Pons (tissue), 1 donor: Measurements from ENCODE around the gene PLEKHM3.

ENCODE experiments used
- DNase-seq: peaks from one replicate; pipeline ENCODE4 v3.0.0-alpha.2; 2016; ENCODE audit warnings: low spot score

Gene PLEKHM3

DNA sequence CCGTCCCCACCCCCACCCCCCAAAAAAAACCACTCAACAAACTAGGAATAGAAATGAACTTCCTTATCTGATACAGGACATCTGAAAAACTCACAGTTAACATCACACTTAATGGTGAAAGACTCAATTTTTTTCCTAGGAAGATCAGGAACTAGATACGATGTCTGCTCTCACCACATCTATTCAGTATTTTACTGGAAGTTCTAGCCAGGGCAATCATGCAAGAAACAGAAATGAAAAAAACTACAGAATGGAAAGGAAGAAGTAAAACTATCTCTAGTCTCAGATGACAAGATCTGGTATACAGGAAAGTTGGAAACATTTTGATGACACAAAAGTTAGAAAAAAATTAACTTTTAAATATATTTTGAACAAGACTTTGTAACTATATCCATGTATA lies 141.2 kb downstream of the PLEKHM3 start:
- no peak for DNase-seq

DNA sequence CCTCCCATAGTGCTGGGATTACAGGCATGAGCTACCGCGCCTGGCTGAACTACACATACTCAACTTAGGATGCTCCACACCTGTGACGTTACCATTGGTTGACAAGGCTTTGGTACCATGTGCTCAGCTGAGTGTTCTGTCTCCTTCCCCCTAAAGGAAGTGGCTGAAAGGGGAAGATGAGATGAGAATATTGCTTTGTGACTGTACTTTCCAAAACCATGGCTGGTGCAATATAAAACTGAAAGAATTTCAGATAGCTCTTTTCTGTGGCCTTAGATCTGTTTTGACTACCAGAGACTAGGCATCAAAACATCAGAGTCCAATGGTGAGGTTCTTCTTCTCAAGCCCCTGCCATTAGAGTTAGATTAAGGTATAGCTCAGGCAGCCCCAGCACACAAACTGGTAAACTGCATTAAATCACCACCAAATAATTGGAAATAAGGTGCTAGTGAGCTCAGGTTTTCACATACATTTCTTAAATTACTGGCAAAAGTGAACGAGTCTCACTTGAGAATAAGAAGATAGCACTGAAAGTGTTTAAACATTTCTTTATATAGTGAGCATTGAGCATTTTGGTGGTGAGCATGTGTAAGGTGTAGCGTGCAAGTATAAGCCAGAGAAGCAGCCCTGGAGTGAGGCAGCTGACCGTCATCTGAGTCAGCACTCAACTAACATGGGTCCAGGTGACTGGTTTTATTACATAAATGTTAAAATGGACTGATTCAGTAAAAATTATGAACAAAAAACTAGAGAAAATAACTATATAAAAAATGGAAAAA lies 142.1 kb downstream of the PLEKHM3 start:
- no peak for DNase-seq

DNA sequence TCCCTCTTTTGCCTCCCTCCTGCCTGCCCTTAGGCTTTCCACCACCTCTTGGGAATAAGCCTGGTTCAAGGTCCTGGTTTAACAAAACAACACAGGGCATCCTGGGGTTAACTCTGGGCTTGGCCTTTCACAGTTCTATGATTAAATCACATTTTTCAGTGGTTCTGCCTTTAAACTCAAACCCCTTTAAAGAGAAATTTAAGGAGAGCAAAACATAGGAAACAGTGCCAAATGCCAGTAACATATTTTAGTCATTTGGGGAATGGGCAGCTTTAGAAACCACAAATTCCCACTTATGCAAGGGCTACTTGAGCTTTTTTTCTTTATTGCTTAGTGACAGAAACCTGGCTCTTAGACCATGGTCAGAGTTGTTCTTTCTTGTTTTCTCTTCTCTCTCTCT lies 143.4 kb downstream of the PLEKHM3 start:
- DNase-seq: no peak

DNA sequence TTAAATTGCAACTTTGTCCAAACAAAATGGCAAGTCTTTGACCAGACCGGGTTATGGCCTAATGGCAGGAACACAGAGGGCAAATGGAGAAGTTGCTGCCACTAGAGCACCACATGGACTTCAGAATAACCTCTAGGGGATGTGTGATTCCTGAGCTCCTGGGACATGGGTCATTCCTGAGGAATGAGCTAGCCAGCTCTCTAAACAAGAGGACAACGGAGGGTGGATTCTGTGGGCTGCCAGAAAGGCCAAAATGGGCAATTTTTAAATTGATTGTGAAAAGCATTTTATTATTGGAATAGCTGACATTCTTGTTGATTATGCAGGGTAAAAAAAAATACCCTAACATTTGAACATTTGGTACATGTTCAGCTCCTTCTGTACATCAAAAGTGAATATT lies 145.8 kb downstream of the PLEKHM3 start:
- no peak for DNase-seq

DNA sequence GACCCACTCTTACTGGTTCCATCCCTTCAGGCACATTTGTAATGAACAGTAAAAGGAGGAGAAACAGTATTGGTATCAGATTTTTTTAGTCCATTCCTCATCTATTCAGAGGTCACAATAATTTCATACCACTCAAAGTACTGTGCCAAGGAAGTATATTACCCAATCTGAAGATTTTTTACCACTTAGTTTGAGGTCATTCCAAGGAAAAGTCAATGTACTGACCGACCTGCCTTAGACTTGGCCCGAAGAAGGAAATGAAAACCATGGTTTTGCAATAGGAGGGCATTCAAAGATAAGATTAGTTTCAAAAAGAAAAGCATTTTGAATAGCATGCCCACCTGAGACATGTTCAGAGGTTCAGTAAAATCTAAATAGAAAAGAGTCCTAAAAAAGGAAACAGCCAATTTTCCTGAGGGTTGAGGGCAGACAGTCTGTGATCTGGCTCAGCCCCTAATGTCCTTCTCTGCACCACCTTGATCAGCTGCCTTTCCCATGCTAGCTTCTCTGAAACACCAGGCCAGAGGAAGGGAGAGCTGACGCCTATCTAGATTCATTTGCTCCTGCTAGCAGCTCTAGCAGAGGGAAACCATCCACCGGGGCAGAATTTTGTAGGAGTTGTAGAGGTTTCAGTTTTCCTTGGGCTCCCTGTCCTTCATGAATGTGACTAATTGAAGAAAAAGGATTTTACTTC lies 148.3 kb downstream of the PLEKHM3 start:
- no peak for DNase-seq

DNA sequence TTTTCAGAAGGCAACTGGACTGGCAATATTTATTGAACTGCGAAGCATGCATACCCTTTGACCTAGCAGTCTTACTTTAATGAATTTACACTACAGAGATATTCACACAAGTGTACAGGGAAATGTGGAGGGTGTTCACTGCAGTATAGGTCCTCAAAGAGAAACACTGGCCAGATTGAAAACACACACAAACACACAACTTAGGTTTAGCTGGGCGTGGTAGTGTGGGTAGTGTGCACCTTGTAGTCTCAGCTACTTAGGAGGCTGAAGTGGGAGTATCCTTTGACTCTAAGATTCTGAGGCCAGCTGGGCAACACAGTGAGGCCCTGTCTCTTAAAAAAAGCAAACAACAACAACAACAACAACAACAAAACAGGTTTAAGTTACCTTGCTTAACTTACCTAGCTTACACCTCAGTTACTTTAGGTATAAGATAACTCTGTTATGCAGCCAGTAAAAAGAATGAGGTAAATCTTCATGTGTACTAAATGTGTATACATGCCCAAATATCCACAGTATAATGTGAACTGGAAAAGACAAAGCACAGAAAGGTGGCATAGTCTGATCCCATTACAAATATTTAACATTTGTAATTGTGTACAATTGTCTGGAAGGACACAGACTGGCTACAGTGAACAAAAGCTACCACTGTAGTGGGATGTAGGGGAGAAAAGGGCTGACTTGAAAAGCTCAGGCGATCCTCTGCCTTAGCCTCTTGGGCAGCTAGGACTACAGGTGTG lies 149.7 kb downstream of the PLEKHM3 start:
- no peak for DNase-seq

DNA sequence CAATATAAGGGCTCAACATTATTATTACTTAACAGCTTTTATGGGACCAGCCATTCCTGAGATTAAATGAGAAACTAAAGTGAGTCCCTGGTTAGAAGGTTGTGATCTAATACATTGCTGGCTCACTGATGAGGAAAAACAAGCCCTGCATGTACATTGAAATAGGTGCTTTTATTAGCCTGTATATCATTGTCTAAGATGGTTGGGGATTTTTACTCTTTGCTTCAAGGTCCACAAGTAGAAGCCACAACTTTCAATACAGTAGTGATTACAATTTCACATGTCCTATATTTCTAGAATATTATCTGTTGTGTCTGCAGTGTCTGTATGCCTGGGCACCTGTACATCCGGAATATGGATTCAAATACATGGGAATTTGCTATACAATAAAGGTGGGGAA lies 151.5 kb downstream of the PLEKHM3 start:
- no peak for DNase-seq

DNA sequence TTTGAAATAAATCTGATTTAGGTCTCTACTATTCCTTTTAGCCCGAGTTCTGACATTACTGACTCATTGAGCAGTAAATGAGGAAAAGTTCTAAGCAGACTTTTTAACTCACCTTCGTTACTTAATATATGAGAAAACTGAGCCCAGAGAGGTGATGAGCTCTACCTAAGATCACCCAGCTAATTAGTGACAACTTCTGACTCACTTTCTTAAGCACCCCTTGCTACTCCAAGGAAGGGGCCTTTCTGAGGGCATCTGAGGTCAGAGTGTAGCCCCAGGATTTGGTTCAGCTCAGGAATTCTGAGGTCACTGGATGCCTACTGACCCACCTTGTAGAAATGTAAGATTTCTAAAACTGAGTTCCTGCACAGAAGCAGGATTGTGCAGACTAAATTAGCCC lies 153.4 kb downstream of the PLEKHM3 start:
- no peak for DNase-seq

DNA sequence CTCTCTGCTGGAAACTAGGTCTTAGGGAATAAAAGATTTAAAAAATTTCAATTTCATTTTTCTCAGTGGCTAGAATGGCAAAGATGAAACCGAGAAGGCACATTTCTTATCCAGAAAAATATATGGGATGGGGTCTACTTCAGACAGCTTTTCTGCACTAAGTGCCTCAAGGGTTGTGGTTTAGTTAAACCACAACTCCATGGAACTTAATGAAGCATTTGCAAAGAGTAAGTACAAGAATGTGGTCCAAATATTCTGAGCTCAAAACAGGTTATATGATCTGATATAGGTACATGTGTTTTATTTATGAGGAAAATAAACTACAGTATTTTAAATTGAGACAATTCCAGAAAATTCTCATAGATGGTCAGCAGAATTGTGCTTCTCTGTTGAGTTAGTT lies 153.8 kb downstream of the PLEKHM3 start:
- DNase-seq: no peak

DNA sequence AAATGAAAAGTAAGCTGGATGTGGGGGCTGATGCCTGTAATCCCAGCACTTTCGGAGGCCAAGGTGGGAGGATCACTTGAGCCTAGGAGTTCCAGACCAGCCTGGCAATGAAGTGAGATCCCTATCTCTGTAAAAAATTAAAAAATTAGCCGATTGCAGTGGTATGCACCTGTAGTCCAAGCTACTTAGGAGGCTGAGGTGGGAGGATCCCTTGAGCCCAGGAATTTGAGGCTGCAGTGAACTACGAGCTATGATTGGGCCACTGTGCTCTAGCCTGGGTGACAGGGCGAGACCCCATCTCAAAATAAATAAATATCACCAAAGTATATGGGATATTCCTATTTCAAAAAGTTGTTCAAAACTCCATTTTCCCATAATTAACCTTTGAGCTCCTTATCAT lies 154.5 kb downstream of the PLEKHM3 start:
- DNase-seq: no peak

DNA sequence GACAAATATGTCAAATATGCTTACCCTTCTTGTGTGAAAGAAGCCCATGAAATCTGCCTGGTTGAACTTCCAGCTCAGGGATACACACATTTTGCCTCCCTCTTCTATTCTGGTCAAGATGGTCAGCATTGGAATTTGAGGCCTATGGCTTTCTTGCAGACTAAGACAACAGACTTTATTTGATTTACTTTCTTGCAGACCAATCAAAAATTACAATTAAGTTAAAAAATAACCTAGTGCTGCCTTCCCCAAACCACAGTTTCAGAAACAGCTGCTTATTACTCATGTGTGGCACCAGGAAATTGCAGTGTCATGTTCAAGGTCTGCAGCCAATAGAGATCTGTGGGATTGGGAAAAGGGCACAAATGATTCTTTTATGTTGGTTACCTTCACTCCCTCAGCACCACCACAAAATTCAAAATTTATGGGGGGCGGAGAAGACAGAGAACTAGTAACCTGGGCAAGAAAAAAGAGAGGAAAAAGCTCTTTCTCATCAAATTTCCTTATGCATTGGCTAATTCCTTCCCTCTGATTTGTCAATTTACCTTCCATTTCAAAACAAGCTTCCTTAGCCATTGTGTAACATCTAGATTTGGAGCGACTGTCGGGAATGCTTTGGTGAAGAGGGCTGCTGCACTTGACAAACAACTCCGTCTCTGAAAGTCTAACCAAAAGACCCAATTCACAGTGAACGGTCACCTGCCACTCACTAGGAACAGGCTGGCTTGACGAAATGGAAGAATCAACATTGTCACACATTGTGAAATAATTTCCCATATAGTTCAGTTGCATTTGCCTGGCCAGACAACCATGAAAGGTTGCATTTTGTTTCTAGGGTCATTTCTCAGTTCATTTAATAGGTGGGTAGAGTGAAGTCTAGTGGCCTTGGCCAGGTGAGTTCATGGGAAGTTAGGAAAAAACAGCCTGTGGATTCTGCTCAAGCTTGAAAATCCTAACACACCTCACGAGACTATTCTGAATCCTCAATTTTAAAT lies 155.2 kb downstream of the PLEKHM3 start:
- DNase-seq: no peak

DNA sequence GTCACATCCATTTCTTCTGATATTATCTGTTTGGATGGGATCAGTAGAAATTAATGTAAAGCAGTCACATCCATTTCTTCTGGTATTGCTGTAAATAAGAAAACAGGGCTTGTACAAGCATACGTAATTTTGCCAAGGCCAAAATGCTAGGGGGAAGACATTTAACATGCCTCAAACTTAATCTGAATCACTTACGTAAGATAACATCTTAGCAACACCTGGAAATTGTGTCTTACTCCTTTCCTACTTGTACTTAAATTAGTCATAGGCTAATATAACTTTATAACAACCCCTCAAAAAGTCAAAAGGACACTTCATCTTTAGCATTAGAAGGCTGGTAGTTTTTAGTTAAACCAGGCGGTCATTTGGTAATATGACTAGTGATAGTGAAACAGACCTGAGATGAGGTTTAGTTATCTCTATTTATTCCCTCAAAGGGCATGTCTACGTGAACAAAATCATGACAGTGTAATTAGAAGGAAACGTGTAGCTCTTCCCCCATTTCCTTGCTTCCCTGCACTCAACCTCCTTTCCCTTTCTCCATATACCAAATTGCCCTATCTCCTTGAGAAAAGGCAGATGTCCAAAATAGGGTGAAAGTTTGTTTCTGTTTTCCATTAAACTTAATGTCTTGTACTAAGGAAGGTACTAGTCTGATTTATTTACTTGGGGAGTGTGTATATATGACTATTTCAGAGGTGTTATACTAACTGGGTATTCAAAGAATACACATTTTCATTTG lies 156.3 kb downstream of the PLEKHM3 start:
- DNase-seq: no peak

DNA sequence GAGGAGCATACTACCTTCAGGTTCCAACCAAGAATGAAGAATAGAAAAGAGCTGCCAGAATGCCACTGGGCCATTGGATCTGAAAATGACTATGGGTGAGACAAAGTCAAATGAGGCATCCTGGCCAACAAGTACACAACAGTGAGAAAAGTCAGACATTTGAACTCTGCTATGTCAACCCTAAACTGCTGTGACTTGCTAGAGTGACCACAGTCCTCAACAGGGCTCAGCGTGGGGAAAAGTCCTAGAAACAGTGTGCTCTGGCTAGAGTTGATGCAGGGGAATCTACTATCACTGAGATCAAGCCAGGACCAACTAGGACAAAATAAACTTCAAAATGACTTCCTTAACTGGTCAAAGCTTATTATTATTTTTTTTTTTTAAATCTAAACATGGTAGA lies 157.4 kb downstream of the PLEKHM3 start:
- no peak for DNase-seq

DNA sequence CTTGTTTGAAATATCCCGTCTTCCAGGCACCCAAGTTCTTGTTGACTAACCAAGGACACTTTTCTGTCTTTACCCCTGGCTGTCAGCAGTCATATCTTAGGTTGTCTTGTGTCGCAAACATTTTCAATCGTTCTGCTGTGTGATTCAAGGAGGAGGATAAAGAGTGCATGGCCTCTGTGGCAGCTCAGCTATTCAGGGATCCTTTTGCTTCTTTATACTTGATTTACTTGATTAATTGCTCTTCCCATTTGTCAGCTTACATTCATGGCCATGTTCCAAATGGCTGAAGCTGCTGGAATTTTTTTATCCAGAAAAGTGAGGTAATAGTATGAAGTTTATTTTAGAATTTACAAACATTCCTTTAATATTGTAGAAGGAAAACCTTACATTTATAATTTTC lies 158.3 kb downstream of the PLEKHM3 start:
- DNase-seq: no peak

DNA sequence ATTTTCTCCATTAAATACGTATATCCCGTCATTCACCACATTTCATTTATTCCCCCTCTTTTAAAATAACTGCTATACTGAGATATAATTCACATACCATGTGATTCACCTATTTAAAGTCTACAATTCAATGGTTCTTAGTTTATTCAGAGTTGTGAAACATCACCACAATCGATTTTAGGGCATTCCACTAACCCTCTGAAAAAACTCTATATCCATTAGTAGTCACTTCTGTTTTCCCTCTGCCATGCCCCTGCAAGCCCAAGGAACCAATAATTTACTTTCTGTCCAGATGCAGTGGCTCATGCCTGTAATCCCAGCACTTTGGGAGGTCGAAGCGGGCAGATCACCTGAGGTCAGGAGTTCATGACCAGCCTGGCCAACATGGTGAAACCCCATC lies 160.1 kb downstream of the PLEKHM3 start:
- no peak for DNase-seq

DNA sequence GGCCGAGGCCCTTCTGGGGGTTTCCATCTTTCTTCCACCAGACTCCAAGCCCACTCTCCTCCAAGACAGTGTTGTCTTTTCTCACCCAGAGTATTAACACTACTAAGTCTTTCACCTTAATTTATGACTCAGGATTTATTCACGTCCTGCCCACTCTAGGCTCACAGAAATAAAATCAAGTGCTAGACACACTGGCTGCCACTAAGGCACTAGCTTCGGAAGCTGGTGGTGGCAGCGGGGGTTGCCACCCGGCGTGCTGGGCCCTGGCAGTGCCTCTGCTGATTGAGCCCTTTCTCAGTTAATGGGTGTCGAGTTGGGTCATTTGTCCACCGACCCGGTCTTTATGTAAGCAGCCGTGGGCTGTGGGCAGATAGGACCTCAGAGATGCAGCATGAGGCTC lies 162.0 kb downstream of the PLEKHM3 start:
- DNase-seq: no peak

DNA sequence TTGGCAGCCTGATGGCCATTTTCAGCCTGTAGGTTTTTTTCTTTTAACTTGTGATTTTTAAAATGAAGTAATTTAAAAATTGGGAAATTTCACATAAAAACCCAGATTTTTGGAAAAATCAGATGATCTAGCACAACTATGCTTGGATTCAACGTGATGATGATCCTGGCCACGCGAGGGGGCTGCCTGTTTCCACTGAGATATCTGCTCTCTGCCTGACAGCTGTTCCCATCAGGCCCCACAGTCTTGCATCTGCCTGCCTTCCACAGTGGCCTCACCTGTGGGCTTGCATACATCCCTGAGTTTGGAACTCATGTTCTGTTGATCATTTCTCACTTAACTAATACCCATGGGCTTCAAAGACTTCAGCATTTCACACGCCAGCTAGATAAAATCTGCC lies 163.5 kb downstream of the PLEKHM3 start:
- no peak for DNase-seq

DNA sequence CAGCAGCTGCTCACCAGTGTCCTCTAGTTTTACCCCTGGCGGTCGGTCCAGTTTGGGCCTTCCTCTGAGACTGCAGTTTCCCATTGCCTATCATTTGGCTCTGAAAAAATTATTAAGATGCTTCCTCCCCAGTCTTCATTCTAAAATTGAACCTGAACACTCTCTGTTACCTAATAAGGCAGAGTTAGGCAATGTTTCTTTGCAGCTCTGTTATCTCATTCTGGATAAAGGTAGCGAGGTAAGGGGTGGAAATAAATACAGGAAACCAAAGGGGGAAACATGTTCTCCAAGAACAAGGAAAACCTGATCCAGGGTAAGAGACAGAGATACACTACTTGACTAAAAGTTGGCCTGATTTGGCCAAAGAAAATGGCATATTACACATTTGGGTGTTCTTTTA lies 164.6 kb downstream of the PLEKHM3 start:
- no peak for DNase-seq

DNA sequence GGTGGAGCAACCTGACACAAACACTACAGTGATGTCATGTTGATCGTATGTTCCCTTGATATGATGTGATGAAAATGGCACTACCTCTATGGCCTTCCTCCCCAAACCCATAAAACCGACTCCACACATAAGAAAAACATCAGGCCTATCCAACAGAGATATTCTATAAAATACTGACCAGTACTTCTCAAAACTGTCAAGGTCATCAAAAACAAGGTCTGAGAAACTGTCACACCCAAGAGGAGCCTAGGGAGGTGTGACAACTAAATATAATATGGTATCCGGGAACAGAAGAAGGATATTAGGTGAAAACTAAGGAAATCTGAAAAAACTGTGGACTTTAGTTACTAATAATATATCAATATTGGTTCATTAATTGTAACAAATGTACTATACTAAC lies 169.7 kb downstream of the PLEKHM3 start:
- no peak for DNase-seq

DNA sequence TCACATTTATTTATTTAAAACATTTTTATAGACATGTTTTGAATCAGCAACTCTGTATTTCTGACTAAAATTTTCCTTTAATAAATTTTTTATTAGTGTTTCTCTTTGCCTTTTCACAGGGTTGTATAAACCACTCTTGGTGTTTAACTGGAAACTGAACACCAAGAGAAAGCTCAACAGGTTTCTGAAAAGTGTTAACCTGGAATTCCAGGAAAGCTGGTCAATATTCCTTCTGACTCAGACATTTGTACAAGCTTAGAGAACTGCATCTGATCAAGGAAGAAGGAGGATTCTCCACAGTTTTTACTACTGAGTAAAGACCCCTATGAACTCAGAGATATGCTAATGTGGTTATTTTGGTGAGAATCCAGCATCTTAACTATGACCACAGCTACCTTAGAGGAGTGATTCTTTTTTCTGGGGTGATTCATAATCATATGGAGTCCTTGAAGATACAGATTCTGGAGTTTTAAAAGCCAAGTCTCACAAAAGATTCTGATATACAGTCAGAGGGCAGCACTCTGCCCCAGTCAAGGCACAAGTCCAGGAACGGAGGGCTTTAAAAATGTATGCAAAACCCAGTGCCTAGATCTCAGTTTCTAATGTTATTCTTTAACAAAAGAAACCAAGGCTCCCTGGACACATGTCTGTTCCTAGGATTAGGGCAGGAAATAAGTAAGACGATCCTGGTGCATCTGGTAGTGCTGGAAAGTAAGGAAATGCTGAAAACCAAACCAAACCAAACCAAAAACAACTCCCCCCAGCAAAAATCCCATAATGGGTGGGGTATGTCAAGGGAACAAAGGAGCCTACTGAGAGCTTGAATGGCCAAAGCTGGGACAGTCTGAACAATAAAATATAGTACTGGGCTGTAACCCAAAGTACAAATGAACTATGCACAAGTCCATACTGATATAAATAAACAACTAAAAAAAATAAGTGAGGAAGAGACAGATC lies 170.6 kb downstream of the PLEKHM3 start:
- DNase-seq: peak; percentile 45
